ENCODE measurements around the gene SEPSECS. TPM values are rescaled to one million over a fixed set of nuclear protein-coding genes. Genes with fewer than 3 reads are reported as not detected.

SEPSECS gene
- total RNA-seq, 1 experiment from 2014 or later: 9.1 TPM

DNA sequence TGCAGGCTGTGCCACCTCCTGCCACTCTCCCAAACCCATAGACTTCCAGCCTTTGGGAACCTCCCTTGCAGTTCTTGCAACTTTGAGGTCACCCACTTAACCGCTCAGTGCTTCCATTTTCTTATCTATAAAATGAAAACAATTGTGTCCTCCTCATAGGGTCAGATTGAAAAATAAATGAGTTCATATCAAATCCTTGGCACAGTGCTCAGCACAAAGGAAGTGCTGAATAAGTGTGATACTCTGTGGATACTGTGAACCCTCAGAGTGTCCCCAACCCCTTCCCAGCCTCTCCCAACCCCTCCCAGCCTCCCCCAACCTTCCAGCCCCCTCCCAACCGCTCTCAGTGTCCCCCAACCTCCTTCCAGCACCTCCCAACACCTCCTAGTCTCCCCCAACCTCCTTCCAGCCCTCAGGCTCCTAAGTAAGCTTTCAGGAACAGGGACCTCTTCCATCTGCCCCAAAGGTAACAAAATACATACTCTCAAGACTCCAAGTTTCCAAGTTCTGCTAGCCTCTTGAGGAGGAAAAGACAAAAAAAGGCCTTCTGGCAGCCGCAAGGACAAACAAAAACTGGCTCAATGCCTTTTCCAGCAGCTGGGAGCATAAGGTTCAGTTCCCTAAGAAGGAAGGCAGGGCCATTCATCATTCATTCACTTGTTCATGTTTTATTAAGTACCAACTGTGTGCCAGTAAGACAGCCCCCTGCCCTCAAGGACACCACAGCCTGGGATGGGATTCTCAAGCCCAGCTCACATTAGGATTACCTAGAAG lies 83.4 kb downstream of the SEPSECS start:
- H3F3A ChIP-seq (ENCODE audit: insufficient read depth, low read depth): no peaks in the 10 kb centered on the region
- CTCF ChIA-PET: interaction anchor here (0.7 kb wide), 1 partner anchor 97 kb away, joined by 3 read pairs; no protein-coding TSS in a partner anchor

GRCh38 chr4:25075851-25076250 lies 84.4 kb downstream of the SEPSECS start:
- H3K4me3 ChIP-seq: no peak overlapping the region
- H3F3A ChIP-seq (ENCODE audit: insufficient read depth, low read depth): no peaks in the 10 kb centered on the region
- POLR2A ChIA-PET (ENCODE audit: unreplicated experiment): no interaction called here
- no peak for DNase-seq
- no peaks in the 10 kb centered on the region for H3K79me2 ChIP-seq (ENCODE audit: low read depth)
- intact Hi-C loops (cut with micrococcal nuclease; ENCODE audit: unreplicated experiment): no loop called here
- no peak for TF ChIP-seq EZH2 (IDR thresholded peaks at IDR 0.05; ENCODE audit: low read depth)
- no peak for TF ChIP-seq CTCF (conservative IDR thresholded peaks at IDR 0.05)
- H3K9me3 ChIP-seq (ENCODE audit: insufficient read depth, low read depth): no peaks in the 10 kb centered on the region
- peaks cover 10% of the 10 kb centered on the region; the same call in 1 of the 2 replicates for H3K27me3 ChIP-seq (ENCODE audit: insufficient read depth, low read depth)
- no peak overlapping the region for H2AFZ ChIP-seq
- BruUV-seq (replicated peaks): no TSS peak
- H3K27ac ChIP-seq: no peak overlapping the region
- H3K4me1 ChIP-seq (replicated peaks; ENCODE audit: insufficient read depth): no peaks in the 10 kb centered on the region
- CTCF ChIA-PET: no interaction called here
- H4K20me1 ChIP-seq (ENCODE audit: insufficient read depth): no peaks in the 10 kb centered on the region
- no peaks in the 10 kb centered on the region for H3K36me3 ChIP-seq (ENCODE audit: low read depth)
- H3K9me2 ChIP-seq (ENCODE audit: insufficient read depth): no peaks in the 10 kb centered on the region
- no peak overlapping the region for H3K4me2 ChIP-seq

More for the DNA sequence above, 83.4 kb downstream of the SEPSECS start:
- Histone ChIP-seq H3K9me2 (ENCODE audit: insufficient read depth) (no peaks in the 10 kb centered on the region), H3K27me3 (ENCODE audit: insufficient read depth, low read depth) (peaks cover 14% of the 10 kb centered on the region; the same call in 1 of the 2 replicates), H4K20me1 (ENCODE audit: insufficient read depth) (no peaks in the 10 kb centered on the region), H3K36me3 (ENCODE audit: low read depth) (no peaks in the 10 kb centered on the region), H3K4me3 (no peak overlapping the region), H3K4me2 (no peak overlapping the region), H3K4me1 (replicated peaks; ENCODE audit: insufficient read depth) (no peaks in the 10 kb centered on the region), H3K9me3 (ENCODE audit: insufficient read depth, low read depth) (no peaks in the 10 kb centered on the region), H3K79me2 (ENCODE audit: low read depth) (no peaks in the 10 kb centered on the region), H2AFZ (no peak overlapping the region), H3K27ac (no peak overlapping the region)
- intact Hi-C loops (cut with micrococcal nuclease; ENCODE audit: unreplicated experiment): no loop called here
- no peak for DNase-seq
- BruUV-seq (replicated peaks): no TSS peak
- POLR2A ChIA-PET (ENCODE audit: unreplicated experiment): no interaction called here
- no peak for TF ChIP-seq CTCF (conservative IDR thresholded peaks at IDR 0.05)
- TF ChIP-seq EZH2 (IDR thresholded peaks at IDR 0.05; ENCODE audit: low read depth): no peak

DNA sequence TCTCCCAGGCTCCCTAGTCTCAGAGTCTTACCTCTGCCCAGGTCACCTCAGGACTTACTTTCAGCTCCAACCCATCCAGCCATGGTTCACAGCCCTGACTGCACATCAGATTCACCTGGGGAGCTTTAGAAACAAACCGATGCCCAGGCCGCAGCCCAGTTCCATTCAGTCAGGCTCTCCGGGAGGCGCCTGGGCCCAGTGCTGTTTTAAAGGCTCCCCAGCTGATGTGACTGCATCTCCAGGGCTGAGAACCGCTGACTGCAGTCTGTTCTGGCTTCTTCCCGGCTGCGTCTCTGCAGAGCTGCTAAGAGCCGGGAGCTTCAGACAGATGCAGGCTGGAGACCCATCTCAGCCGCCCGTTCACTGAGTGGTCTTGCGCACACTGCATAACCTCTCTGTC lies 85.1 kb downstream of the SEPSECS start:
- CTCF ChIA-PET: no interaction called here
- no peaks in the 10 kb centered on the region for H3K9me2 ChIP-seq (ENCODE audit: insufficient read depth)

More for the DNA sequence above, 85.1 kb downstream of the SEPSECS start:
- Histone ChIP-seq H3K4me2 (no peak overlapping the region), H3K27ac (no peak overlapping the region), H4K20me1 (ENCODE audit: insufficient read depth) (no peaks in the 10 kb centered on the region), H3K9me3 (ENCODE audit: insufficient read depth, low read depth) (no peaks in the 10 kb centered on the region), H3F3A (ENCODE audit: insufficient read depth, low read depth) (no peaks in the 10 kb centered on the region), H3K79me2 (ENCODE audit: low read depth) (no peaks in the 10 kb centered on the region), H3K4me1 (replicated peaks; ENCODE audit: insufficient read depth) (no peaks in the 10 kb centered on the region), H2AFZ (no peak overlapping the region), H3K36me3 (ENCODE audit: low read depth) (no peaks in the 10 kb centered on the region), H3K27me3 (ENCODE audit: insufficient read depth, low read depth) (peaks cover 7% of the 10 kb centered on the region; the same call in 1 of the 2 replicates), H3K4me3 (no peak overlapping the region)
- TF ChIP-seq CTCF (conservative IDR thresholded peaks at IDR 0.05): no peak
- TF ChIP-seq EZH2 (IDR thresholded peaks at IDR 0.05; ENCODE audit: low read depth): no peak
- POLR2A ChIA-PET (ENCODE audit: unreplicated experiment): no interaction called here
- BruUV-seq (replicated peaks): no TSS peak
- intact Hi-C loops (cut with micrococcal nuclease; ENCODE audit: unreplicated experiment): no loop called here
- no peak for DNase-seq
